Fibroblast of lung (primary cell): ENCODE results near the gene CCDC141.

Experiments used
- CTCF ChIP-seq, 2 donors: IDR thresholded peaks in 1 of 2; conservative IDR thresholded peaks in 1 of 2; 1 replicate in 1 of 2; 2 replicates in 1 of 2; pipeline ENCODE4 v1.5.1; 2011 to 2012; ENCODE audit warnings: low read length in 2 of 2, control low read depth in 1 of 2, inconsistent platforms in 1 of 2, low read depth in 1 of 2, mild to moderate bottlenecking in 1 of 2
- EZH2 ChIP-seq: IDR thresholded peaks from 2 replicates; pipeline ENCODE4 v1.5.1; 2012; ENCODE audit warnings: low read length, control low read depth, mild to moderate bottlenecking; ENCODE audit errors: missing control alignments

GRCh38 chr2:178860551-178860950, 189.4 kb downstream of the CCDC141 start:
- TF ChIP-seq EZH2 (no peak), CTCF (conservative IDR thresholded peaks at IDR 0.05 in 1 of 2, IDR thresholded peaks at IDR 0.05 in 1 of 2; ENCODE audit: low read depth in 1 of 2, low read length in 2 of 2) (peak; percentile 12 to 38)
